ENCODE measurements around the gene HOXB9. TPM values are rescaled to one million over a fixed set of nuclear protein-coding genes. Genes with fewer than 3 reads are reported as not detected.
A peak's percentile ranks its signal among the peaks of the same experiment; 100 is the strongest.

Gene HOXB9
- polyA plus RNA-seq, 1 experiment = not detected

GRCh38 chr17:48612854-48613691 is 13.1 kb downstream of the HOXB9 start:
- TF ChIP-seq CTCF (IDR thresholded peaks at IDR 0.05; ENCODE audit: insufficient read depth, low read depth, low read length) = 0 out of 2 replicates have a peak, but pooled peaks have one; percentile 21
- POLR2A ChIA-PET = interaction anchor here (0.6 to 0.7 kb wide), 2 partner anchors 73 to 349 kb away, joined by 4 to 10 read pairs; no protein-coding TSS in a partner anchor
- no peaks in the 10 kb centered on the region for H3K36me3 ChIP-seq (ENCODE audit: control insufficient read depth, insufficient read depth, low read length)
- no peak for DNase-seq (ENCODE audit: low read depth)
- CTCF ChIA-PET = interaction anchor here (0.6 to 1.6 kb wide), 9 partner anchors 9 to 462 kb away, joined by 3 to 6 read pairs (median 4); partner anchors contain the start of gene HOXB9
- peaks cover 80% of the 10 kb centered on the region for H3K27me3 ChIP-seq (ENCODE audit: control insufficient read depth, insufficient read depth, low read length)
- no peak overlapping the region for H3K4me3 ChIP-seq (ENCODE audit: low read depth, low read length)

GRCh38 chr17:48612456-48612853 is 13.7 kb downstream of the HOXB9 start:
- no peak for TF ChIP-seq CTCF (IDR thresholded peaks at IDR 0.05; ENCODE audit: insufficient read depth, low read depth, low read length)
- Histone ChIP-seq H3K4me3 (ENCODE audit: low read depth, low read length) (no peak overlapping the region), H3K27me3 (ENCODE audit: control insufficient read depth, insufficient read depth, low read length) (peaks cover 79% of the 10 kb centered on the region), H3K36me3 (ENCODE audit: control insufficient read depth, insufficient read depth, low read length) (no peaks in the 10 kb centered on the region)
- CTCF ChIA-PET = interaction anchor here (0.6 to 1.6 kb wide), 9 partner anchors 8 to 461 kb away, joined by 3 to 6 read pairs (median 4); partner anchors contain the start of gene HOXB9
- DNase-seq (ENCODE audit: low read depth) = no peak
- POLR2A ChIA-PET = interaction anchor here (0.7 kb wide), 1 partner anchor 72 kb away, joined by 4 read pairs; no protein-coding TSS in a partner anchor

DNA sequence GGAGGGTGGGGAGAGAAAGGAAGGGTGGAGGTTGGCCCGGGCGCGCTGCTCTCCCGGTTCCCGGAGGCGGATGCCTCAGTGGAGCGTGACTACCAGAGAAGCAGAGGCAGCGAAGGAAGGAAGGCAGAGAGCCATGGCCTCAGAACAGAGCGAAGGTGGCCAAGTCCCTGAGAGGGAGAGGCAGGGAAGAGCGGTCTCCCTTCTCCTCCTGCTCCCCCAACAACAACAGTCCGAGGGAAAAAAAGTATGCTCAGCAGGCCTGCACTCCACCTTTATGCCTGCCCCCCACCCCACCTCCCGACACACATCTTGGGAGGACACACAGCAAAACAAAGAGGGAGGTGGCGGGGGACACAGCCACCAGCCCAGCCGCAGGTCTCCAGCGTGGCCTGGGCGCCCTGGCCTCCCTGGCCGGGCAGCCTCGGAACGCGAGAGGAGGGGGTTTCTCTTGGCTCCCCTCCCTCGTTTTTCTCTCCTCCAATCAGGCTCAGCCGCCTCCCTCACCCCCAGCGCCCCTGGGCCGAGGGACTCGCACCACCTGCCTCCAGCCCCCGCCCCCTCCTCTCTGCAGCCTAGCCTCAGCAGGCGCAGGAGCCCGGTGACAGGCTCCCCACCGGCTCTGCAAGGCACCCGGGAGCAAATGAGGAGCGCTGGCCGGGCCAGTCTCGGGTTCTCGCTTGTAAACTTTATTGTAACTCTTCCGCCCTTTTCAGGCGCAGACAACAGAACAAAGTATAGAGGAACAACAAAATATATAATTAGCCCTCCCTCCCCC is 14.3 kb downstream of the HOXB9 start:
- POLR2A ChIA-PET = no interaction called here

DNA sequence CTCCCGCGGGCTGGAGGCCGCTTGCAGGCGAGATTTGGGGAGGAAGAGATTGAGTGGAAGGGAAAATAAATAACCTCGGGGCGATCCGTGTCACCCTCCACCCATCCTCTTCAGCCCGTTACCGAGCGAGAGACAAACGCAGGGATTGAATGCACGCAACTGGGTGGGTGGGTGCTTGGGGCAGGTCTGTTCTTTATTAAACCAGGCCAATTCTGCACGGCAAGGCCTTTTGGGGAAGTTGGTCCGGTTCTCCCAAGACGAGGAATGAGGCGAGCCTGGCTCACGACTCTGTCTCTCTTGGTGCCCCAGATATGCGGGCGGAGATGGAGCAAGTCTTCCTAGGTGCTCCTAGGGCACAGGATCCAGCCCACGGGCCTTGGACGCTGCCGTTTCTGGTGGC is 14.9 kb downstream of the HOXB9 start:
- no peak for DNase-seq (ENCODE audit: low read depth)
- TF ChIP-seq CTCF (IDR thresholded peaks at IDR 0.05; ENCODE audit: insufficient read depth, low read depth, low read length) = no peak
- ChIA-PET POLR2A (no interaction called here), CTCF (no interaction called here)
- H3K36me3 ChIP-seq (ENCODE audit: control insufficient read depth, insufficient read depth, low read length) = no peaks in the 10 kb centered on the region
- H3K4me3 ChIP-seq (ENCODE audit: low read depth, low read length) = no peak overlapping the region
- peaks cover 84% of the 10 kb centered on the region for H3K27me3 ChIP-seq (ENCODE audit: control insufficient read depth, insufficient read depth, low read length)

More for the DNA sequence above, 14.3 kb downstream of the HOXB9 start:
- no peak for TF ChIP-seq CTCF (IDR thresholded peaks at IDR 0.05; ENCODE audit: insufficient read depth, low read depth, low read length)
- CTCF ChIA-PET = no interaction called here
- DNase-seq (ENCODE audit: low read depth) = no peak
- Histone ChIP-seq H3K4me3 (ENCODE audit: low read depth, low read length) (no peak overlapping the region), H3K27me3 (ENCODE audit: control insufficient read depth, insufficient read depth, low read length) (peaks cover 84% of the 10 kb centered on the region), H3K36me3 (ENCODE audit: control insufficient read depth, insufficient read depth, low read length) (no peaks in the 10 kb centered on the region)

All from BJ (cell line).